Middle frontal gyrus (tissue), 1 donor: Measurements from ENCODE around the gene FHIP1B.
"Not testable (repeated sequence)": the region's sequence is repeated elsewhere in the genome, so short reads cannot be mapped to it uniquely, and the experiment has no call there.

Experiments
- DNase-seq: peaks from one replicate; pipeline ENCODE4 v3.0.0-alpha.2; 2015; ENCODE audit warnings: low spot score; ENCODE audit errors: extremely low spot score

The FHIP1B gene

GRCh38 chr11:6234387-6235107 is at the start of gene FHIP1B:
TSS of gene FHIP1B (minus strand) at chr11:6234636. CDS start at chr11:6224516, 10,120 bp downstream.
- peak; percentile 97 for DNase-seq

GRCh38 chr11:6283453-6284023 is 49.1 kb upstream of the FHIP1B start:
- DNase-seq = no peak

GRCh38 chr11:6280809-6281208 is 46.4 kb upstream of the FHIP1B start:
- not testable (repeated sequence) for DNase-seq

- no peak for DNase-seq
These were observed 38.8 kb upstream of the FHIP1B start for GRCh38 chr11:6273188-6273587.

- DNase-seq = no peak
These were observed 37.2 kb upstream of the FHIP1B start for GRCh38 chr11:6271598-6271997.

GRCh38 chr11:6270584-6271246 is 36.3 kb upstream of the FHIP1B start:
- no peak for DNase-seq

- no peak for DNase-seq
These were observed 35.6 kb upstream of the FHIP1B start for GRCh38 chr11:6269994-6270393.

- DNase-seq = no peak
These were observed 34.4 kb upstream of the FHIP1B start for GRCh38 chr11:6268820-6269219.

GRCh38 chr11:6263662-6264061 is 29.2 kb upstream of the FHIP1B start:
- DNase-seq = no peak

- DNase-seq = no peak
These were observed 25.8 kb upstream of the FHIP1B start for GRCh38 chr11:6260207-6260726.

- no peak for DNase-seq
These were observed 24.2 kb upstream of the FHIP1B start for GRCh38 chr11:6258571-6259081.

GRCh38 chr11:6258141-6258540 is 23.7 kb upstream of the FHIP1B start:
- DNase-seq = no peak

GRCh38 chr11:6253197-6253596 is 18.8 kb upstream of the FHIP1B start:
- no peak for DNase-seq

- DNase-seq = peak; percentile 15
These were observed 17.6 kb upstream of the FHIP1B start for GRCh38 chr11:6251990-6252473.

- no peak for DNase-seq
These were observed 16.8 kb upstream of the FHIP1B start for GRCh38 chr11:6251120-6251733.

- no peak for DNase-seq
These were observed 15.5 kb upstream of the FHIP1B start for GRCh38 chr11:6249770-6250555.

GRCh38 chr11:6248897-6249296 is 14.5 kb upstream of the FHIP1B start:
- DNase-seq = not testable (repeated sequence)

GRCh38 chr11:6248248-6248647 is 13.8 kb upstream of the FHIP1B start:
- DNase-seq = no peak

- DNase-seq = no peak
These were observed 11.1 kb upstream of the FHIP1B start for GRCh38 chr11:6245536-6245935.

- DNase-seq = no peak
These were observed 6.9 kb upstream of the FHIP1B start for GRCh38 chr11:6241316-6241715.

GRCh38 chr11:6240781-6241180 is 6.3 kb upstream of the FHIP1B start:
- no peak for DNase-seq
